ENCODE measurements around the gene TTF1.

GRCh38 chr9:132422574-132422973 is 15.9 kb upstream of the TTF1 start:
- TF ChIP-seq EP300 (IDR thresholded peaks at IDR 0.05) = no peak
- no peak for TF ChIP-seq CTCF (IDR thresholded peaks at IDR 0.05)
- no peak for TF ChIP-seq POLR2A (IDR thresholded peaks at IDR 0.05)

Measured in ovary (tissue), 3 donors.